CD14-positive monocyte (primary cell): Measurements from ENCODE around the gene CFAP157. TPM values are rescaled to one million over a fixed set of nuclear protein-coding genes. Genes with fewer than 3 reads are reported as not detected.
A peak's percentile ranks its signal among the peaks of the same experiment; 100 is the strongest.

Experiments
- DNase-seq, 3 donors: peaks; one replicate each; pipeline ENCODE4 v3.0.0-alpha.2; 2011 to 2022
- H2AFZ ChIP-seq: 2 replicates; pipeline ENCODE4 v1.6.0; 2012; ENCODE audit warnings: mild to moderate bottlenecking, low read depth, low read length, inconsistent platforms; ENCODE audit not compliant: insufficient read depth, poor library complexity, severe bottlenecking
- H3K27ac ChIP-seq, 2 donors: 1 replicate in 1 of 2; 2 replicates in 1 of 2; pipeline ENCODE4 v1.5.1; 2012 to 2013; ENCODE audit warnings: low read length in 2 of 2, control low read depth in 1 of 2, inconsistent platforms in 1 of 2, low read depth in 1 of 2, mild to moderate bottlenecking in 1 of 2
- H3K27me3 ChIP-seq, 2 donors: one replicate each; pipeline versions ENCODE4 v1.6.0 to v1.6.1; 2011 to 2013; ENCODE audit warnings: low read length in 2 of 2; ENCODE audit not compliant: control insufficient read depth in 2 of 2, insufficient read depth in 2 of 2
- H3K36me3 ChIP-seq, 2 donors: replicated peaks in 1 of 2; 1 replicate in 1 of 2; 2 replicates in 1 of 2; pipeline versions ENCODE4 v1.5.1 to v1.6.1; 2012 to 2013; ENCODE audit warnings: low read length in 2 of 2, control low read depth in 1 of 2, inconsistent platforms in 1 of 2, mild to moderate bottlenecking in 1 of 2; ENCODE audit not compliant: insufficient read depth in 2 of 2, control insufficient read depth in 1 of 2
- H3K4me1 ChIP-seq, 2 donors: 1 replicate in 1 of 2; 2 replicates in 1 of 2; pipeline versions ENCODE4 v1.5.1 to v1.6.1; 2012 to 2013; ENCODE audit warnings: low read length in 2 of 2, control low read depth in 1 of 2, inconsistent platforms in 1 of 2, mild to moderate bottlenecking in 1 of 2, moderate library complexity in 1 of 2; ENCODE audit not compliant: insufficient read depth in 2 of 2, control insufficient read depth in 1 of 2
- H3K4me2 ChIP-seq: replicated peaks from 2 replicates; pipeline ENCODE3; 2012; ENCODE audit warnings: low read length, moderate library complexity, mild to moderate bottlenecking; ENCODE audit not compliant: poor library complexity, severe bottlenecking; ENCODE audit errors: extremely low read depth
- H3K4me3 ChIP-seq, 3 experiments: fragments of 200-600 bp in 1 of 3; sonication (generic) in 1 of 3; replicated peaks in 1 of 3; 1 replicate in 2 of 3; 2 replicates in 1 of 3; pipeline ENCODE4 v1.5.1; 2011 to 2013; ENCODE audit warnings: low read length in 3 of 3, mild to moderate bottlenecking in 3 of 3, control low read depth in 2 of 3, low read depth in 2 of 3, inconsistent platforms in 1 of 3, moderate library complexity in 1 of 3
- H3K79me2 ChIP-seq: 2 replicates; pipeline ENCODE4 v1.6.0; 2012; ENCODE audit warnings: mild to moderate bottlenecking, control low read depth, inconsistent platforms, low read length, moderate library complexity; ENCODE audit not compliant: insufficient read depth
- H3K9ac ChIP-seq: 2 replicates; pipeline ENCODE4 v1.6.0; 2017; ENCODE audit warnings: low read length, mild to moderate bottlenecking; ENCODE audit not compliant: insufficient read depth, poor library complexity, severe bottlenecking
- H3K9me3 ChIP-seq, 2 donors: replicated peaks in 1 of 2; 1 replicate in 1 of 2; 2 replicates in 1 of 2; pipeline versions ENCODE4 v1.5.1 to v1.6.1; 2012 to 2013; ENCODE audit warnings: low read length in 2 of 2, control low read depth in 1 of 2; ENCODE audit not compliant: control insufficient read depth in 1 of 2, insufficient read depth in 1 of 2
- H4K20me1 ChIP-seq: 2 replicates; pipeline ENCODE4 v1.6.0; 2012; ENCODE audit warnings: mild to moderate bottlenecking, low read length, control low read depth, moderate library complexity; ENCODE audit not compliant: insufficient read depth
- H3K27ac Mint-ChIP-seq, 7 donors: one replicate each; pipeline ENCODE4 v1.8.0; 2020; ENCODE audit warnings: mild to moderate bottlenecking in 7 of 7, mixed read lengths in 7 of 7, moderate library complexity in 6 of 7, inconsistent platforms in 2 of 7
- H3K27me3 Mint-ChIP-seq, 3 donors: one replicate each; pipeline ENCODE4 v1.8.0; 2021 to 2022; ENCODE audit warnings: low read depth in 3 of 3, mild to moderate bottlenecking in 3 of 3, mixed read lengths in 3 of 3, moderate library complexity in 3 of 3, inconsistent platforms in 1 of 3
- H3K36me3 Mint-ChIP-seq, 2 donors: one replicate each; pipeline ENCODE4 v1.8.0; 2020; ENCODE audit warnings: mixed read lengths in 2 of 2, inconsistent platforms in 1 of 2, mild to moderate bottlenecking in 1 of 2
- H3K4me1 Mint-ChIP-seq: one replicate; pipeline ENCODE4 v1.8.0; 2020; ENCODE audit warnings: mild to moderate bottlenecking, mixed read lengths
- H3K4me3 Mint-ChIP-seq, 2 donors: one replicate each; pipeline ENCODE4 v1.8.0; 2020; ENCODE audit warnings: mild to moderate bottlenecking in 2 of 2, mixed read lengths in 2 of 2, moderate library complexity in 1 of 2
- H3K9me3 Mint-ChIP-seq, 7 donors: one replicate each; pipeline ENCODE4 v1.8.0; 2020 to 2022; ENCODE audit warnings: mixed read lengths in 7 of 7, mild to moderate bottlenecking in 6 of 7, moderate library complexity in 6 of 7, inconsistent platforms in 2 of 7
- CTCF ChIP-seq: fragments of 200-600 bp; IDR thresholded peaks from one replicate; pipeline ENCODE4 v1.8.0; 2022; ENCODE audit warnings: antibody characterized with exemption, mild to moderate bottlenecking
- WGBS: methylation state at CpG from one replicate; pipeline ENCODE4 v1.1.5; 2013; ENCODE audit warnings: missing lambda C conversion rate; ENCODE audit not compliant: insufficient coverage; 5-methylcytosine and 5-hydroxymethylcytosine counted together
- intact Hi-C, 2 donors: fragments of 100-400 bp; cut with micrococcal nuclease; formaldehyde crosslinking; loops; one replicate each; pipeline versions ENCODE4 v1.15.0 to v1.15.1; 2023
- polyA plus RNA-seq, 3 donors: library from polyadenylated mRNA; depleted of rRNA in 1 of 3; unstranded in 2 of 3; stranded (reverse) in 1 of 3; fragments of 300-500 nt in 2 of 3; fragments of >200 nt in 1 of 3; fragmentation: Illumina TruSeq in 2 of 3; gene quantifications; 1 replicate in 2 of 3; 2 replicates in 1 of 3; pipeline ENCODE4 v1.2.3, GENCODE V29; 2012 to 2021

Gene CFAP157
- polyA plus RNA-seq, 3 donors: 0.06 to 0.09 TPM; not detected in 1

GRCh38 chr9:127700140-127700539 lies 6.6 kb upstream of the CFAP157 start:
- Histone ChIP-seq H2AFZ (peak overlapping the region; percentile 57), H3K4me3 (no peak overlapping the region), H4K20me1 (no peaks in the 10 kb centered on the region), H3K4me1 (peaks cover 7 to 8% of the 10 kb centered on the region in 2 donors), H3K79me2 (no peaks in the 10 kb centered on the region), H3K9ac (no peak overlapping the region), H3K4me2 (no peak overlapping the region), H3K27me3 (no peaks in the 10 kb centered on the region), H3K27ac (peak overlapping the region in 1 of 2 donors; percentile 82), H3K9me3 (no peaks in the 10 kb centered on the region), H3K36me3 (no peaks in the 10 kb centered on the region)
- Mint-ChIP-seq H3K9me3 (peaks cover 0 to 5% (median 2%) of the 10 kb centered on the region in 7 donors), H3K4me3 (no peak overlapping the region), H3K36me3 (no peaks in the 10 kb centered on the region), H3K27ac (peak overlapping the region; percentile 31 to 93 (median 90)), H3K4me1 (peaks cover 16% of the 10 kb centered on the region), H3K27me3 (peaks cover 1 to 8% (median 3%) of the 10 kb centered on the region in 3 donors)
- TF ChIP-seq CTCF: no peak
- intact Hi-C loops: no loop called here
- no peak for DNase-seq
- WGBS: 96% methylated on average over 2 of the region's 2 CpGs

GRCh38 chr9:127700594-127701255 lies 6.1 kb upstream of the CFAP157 start:
- Histone ChIP-seq H3K79me2 (no peaks in the 10 kb centered on the region), H3K27me3 (no peaks in the 10 kb centered on the region), H3K4me2 (no peak overlapping the region), H3K9me3 (no peaks in the 10 kb centered on the region), H4K20me1 (no peaks in the 10 kb centered on the region), H3K4me3 (no peak overlapping the region), H3K9ac (no peak overlapping the region), H3K36me3 (no peaks in the 10 kb centered on the region), H3K4me1 (peaks cover 7 to 8% of the 10 kb centered on the region in 2 donors), H2AFZ (peak overlapping the region; percentile 57), H3K27ac (peak overlapping the region in 1 of 2 donors; percentile 82)
- Mint-ChIP-seq H3K4me3 (no peak overlapping the region), H3K27ac (peak overlapping the region in 5 of 7 donors; percentile 51 to 93 (median 90)), H3K36me3 (no peaks in the 10 kb centered on the region), H3K9me3 (peaks cover 0 to 5% (median 2%) of the 10 kb centered on the region in 7 donors), H3K4me1 (peaks cover 16% of the 10 kb centered on the region), H3K27me3 (peaks cover 1 to 8% (median 3%) of the 10 kb centered on the region in 3 donors)
- no peak for DNase-seq
- no peak for TF ChIP-seq CTCF
- intact Hi-C loops: no loop called here
- 100% methylated on average over 4 of the region's 5 CpGs for WGBS
